ENCODE results near the gene DCAF6. TPM values are rescaled to one million over a fixed set of nuclear protein-coding genes. Genes with fewer than 3 reads are reported as not detected.
A peak's percentile ranks its signal among the peaks of the same experiment; 100 is the strongest.

Gene DCAF6
- total and polyA plus RNA-seq, 12 donors = 49.0 to 226 (median 197) TPM

DNA sequence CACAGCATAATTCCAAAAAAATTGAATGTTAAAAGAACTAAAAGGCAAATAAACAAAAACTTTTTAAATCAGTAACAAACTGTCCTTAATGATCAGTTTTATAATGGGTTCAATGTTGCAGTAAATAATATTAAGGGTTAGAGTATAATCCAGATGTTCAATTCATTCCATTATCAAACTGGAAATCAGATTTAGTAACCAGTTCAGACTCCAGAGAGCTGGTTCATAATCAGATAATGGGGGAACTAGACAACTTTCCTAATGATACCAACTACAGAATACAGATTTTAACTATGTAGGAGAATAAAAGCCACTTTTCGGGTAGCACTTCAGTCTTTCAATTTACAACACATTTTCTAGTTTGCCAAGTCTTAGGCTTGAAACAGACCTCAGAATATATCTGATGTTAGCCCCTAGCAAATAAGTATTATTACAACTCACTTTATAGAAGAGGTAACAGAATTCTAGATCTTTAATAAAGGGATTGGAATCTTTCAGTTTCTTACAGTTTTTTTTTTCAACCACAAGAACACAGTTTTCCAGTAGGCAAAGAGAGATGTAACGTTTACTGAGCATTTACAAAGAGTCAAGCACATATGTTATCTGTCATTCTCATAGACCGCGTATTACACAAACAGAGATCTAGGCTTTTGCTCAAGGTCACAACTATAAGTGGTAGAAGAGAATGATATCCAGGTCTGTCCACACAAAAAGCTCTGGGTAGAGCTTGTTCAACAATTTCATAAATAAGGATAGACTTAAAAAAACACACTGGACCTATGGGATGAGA is 1.9 kb upstream of the DCAF6 start:
- ATAC-seq = no peak
- TF ChIP-seq, protein P1, sequence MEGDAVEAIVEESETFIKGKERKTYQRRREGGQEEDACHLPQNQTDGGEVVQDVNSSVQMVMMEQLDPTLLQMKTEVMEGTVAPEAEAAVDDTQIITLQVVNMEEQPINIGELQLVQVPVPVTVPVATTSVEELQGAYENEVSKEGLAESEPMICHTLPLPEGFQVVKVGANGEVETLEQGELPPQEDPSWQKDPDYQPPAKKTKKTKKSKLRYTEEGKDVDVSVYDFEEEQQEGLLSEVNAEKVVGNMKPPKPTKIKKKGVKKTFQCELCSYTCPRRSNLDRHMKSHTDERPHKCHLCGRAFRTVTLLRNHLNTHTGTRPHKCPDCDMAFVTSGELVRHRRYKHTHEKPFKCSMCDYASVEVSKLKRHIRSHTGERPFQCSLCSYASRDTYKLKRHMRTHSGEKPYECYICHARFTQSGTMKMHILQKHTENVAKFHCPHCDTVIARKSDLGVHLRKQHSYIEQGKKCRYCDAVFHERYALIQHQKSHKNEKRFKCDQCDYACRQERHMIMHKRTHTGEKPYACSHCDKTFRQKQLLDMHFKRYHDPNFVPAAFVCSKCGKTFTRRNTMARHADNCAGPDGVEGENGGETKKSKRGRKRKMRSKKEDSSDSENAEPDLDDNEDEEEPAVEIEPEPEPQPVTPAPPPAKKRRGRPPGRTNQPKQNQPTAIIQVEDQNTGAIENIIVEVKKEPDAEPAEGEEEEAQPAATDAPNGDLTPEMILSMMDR (IDR thresholded peaks at IDR 0.05) = no peak
- 10 to 17% methylated on average over 4 of the region's 4 CpGs for WGBS, 2 donors
- Histone ChIP-seq H3K9me3 (no peaks in the 10 kb centered on the region), H3K36me3 (no peaks in the 10 kb centered on the region), H3K4me1 (peaks cover 0 to 66% (median 47%) of the 10 kb centered on the region in 9 donors), H3K27me3 (no peaks in the 10 kb centered on the region), H3K27ac (peak overlapping the region; percentile 91 to 99 (median 97)), H3K4me3 (peak overlapping the region; percentile 57 to 97 (median 87))
- DNase-seq = no peak
- intact Hi-C loops (cut with DNase I) = loop anchor here in 8 of 10 donors (5.0 to 10.0 kb wide), 8 partner anchors 38 to 220 kb away; partner anchors contain the start of gene MPZL1 (in 4 of the 8)

DNA sequence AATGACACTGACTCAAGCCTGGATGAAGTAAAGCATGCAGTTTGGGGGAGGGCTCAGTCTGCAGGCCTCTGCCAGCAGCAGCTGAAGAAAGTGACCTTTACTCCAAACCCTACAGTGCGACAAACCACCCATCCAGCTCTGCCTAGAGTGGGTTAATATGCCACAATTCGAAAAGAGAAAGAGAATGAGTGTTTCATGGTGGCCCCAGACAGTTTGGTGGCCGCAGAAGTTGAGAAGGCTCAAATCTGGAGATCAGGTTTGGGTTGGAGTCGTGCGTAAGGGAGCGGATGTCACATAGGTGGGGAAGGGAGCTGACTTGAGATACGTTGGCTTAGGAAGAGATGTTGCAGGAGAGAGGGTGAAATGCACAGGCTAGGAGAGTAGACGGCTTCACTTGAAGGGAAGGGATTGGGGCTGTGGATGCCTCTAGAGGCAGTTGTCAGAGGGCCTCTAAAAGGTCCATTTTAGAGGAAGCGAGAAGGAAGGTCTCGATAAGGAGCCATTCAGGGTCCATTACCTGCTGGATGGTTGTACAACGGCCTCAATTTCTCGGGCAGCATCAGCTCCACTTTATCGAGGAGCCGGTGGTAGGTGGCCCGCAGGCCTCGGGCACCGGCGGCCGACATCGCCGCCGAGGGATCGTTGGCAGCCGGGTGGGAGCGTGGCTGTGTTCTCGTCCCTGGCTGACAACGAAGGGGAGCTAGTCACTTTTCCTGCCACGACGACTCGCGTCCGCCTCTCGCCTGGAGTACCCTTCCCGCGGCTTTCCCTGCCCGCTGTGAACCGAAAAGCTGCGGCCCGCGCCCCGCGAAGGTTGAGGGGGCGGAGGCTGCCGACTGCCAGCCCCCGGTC is 1.0 kb upstream of the DCAF6 start:
- peak overlapping the region; percentile 91 to 99 (median 97) for H3K27ac ChIP-seq
- H3K36me3 ChIP-seq = no peaks in the 10 kb centered on the region
- DNase-seq = peak in 1 of 2 donors; percentile 23
- H3K4me3 ChIP-seq = peak overlapping the region; percentile 57 to 97 (median 87)
- ATAC-seq = peak in 7 of 8 donors; percentile 2 to 19 (median 7)
- no peaks in the 10 kb centered on the region for H3K9me3 ChIP-seq
- TF ChIP-seq, protein P1 (IDR thresholded peaks at IDR 0.05) = no peak
- WGBS, 2 donors = 0 to 1% methylated on average over 45 of the region's 45 CpGs
- H3K27me3 ChIP-seq = no peaks in the 10 kb centered on the region
- intact Hi-C loops (cut with DNase I) = loop anchor here in 7 of 10 donors (2.0 to 10.0 kb wide), 9 partner anchors 37 to 221 kb away; partner anchors contain the start of gene MPZL1 (in 3 of the 7)
- peaks cover 0 to 57% (median 45%) of the 10 kb centered on the region in 9 donors for H3K4me1 ChIP-seq

DNA sequence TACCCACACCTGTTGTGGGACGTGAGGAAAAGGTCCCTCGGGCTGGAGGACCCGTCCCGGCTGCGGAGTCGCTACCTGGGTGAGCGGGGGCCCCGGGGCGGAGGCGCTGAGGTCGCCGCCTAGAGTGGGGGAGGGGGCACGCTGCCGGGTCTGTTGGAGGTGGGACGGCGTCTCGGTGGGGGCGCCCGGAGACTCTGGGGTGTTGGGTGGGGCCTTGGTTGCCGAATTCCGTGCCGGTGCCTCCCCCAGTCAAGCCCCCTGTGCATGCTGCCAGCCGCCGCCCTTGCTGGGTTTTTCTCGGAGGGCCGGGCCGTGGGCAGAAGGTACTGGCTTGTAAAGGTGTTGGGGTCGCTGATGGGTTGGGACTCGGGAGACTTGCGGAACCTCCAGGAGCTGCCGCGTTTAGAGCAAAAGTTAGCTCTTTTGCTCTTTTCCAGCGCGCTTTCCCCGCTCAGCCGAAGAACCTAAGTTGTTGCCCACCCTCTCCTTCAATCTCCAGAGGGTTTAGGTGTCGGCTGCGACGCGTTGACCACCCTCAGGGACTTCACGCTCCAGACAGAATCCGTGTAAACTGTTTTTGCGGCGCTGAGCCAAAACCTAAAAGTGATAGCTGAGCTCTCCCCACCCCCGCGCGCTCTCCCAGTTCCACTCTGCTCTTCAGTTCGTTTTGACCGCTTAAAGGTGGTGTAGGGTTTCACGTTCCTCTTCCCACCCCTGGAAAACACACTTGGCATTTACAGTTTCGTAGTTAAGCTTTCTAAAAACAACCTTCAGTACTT is 636 bp downstream of the DCAF6 start, which contains the start of gene MPC2:
MPC2 (minus strand) TSS at position 143 of the 779 bp plus-strand sequence. CDS start 1,231 bp downstream, outside the sequence.
- peak within 1 kb of the TSS; percentile 91 to 99 (median 97) for H3K27ac ChIP-seq
- H3K27me3 ChIP-seq = no peaks in the 10 kb centered on the region
- WGBS, 2 donors = 0 to 1% methylated on average over 51 of the region's 51 CpGs
- H3K4me3 ChIP-seq = peak within 1 kb of the TSS; percentile 57 to 99 (median 88)
- H3K9me3 ChIP-seq = no peaks in the 10 kb centered on the region
- intact Hi-C loops (cut with DNase I) = loop anchor here in 7 of 10 donors (2.0 to 10.0 kb wide), 9 partner anchors 35 to 222 kb away; partner anchors contain the start of gene MPZL1 (in 3 of the 7)
- TF ChIP-seq, protein P1 (IDR thresholded peaks at IDR 0.05) = no peak
- peaks cover 0 to 57% (median 43%) of the 10 kb centered on the region in 9 donors for H3K4me1 ChIP-seq
- ATAC-seq = peak; percentile 25 to 56 (median 41)
- DNase-seq = peak; percentile 68 to 81
- H3K36me3 ChIP-seq = no peaks in the 10 kb centered on the region

All from heart right ventricle (tissue), 16 donors.